ENCODE measurements around the gene NFIA.

- TF ChIP-seq CTCF (conservative IDR thresholded peaks at IDR 0.05 in 1 of 2, IDR thresholded peaks at IDR 0.05 in 1 of 2; ENCODE audit: low read depth in 1 of 2, low read length in 2 of 2) = no peak
- no peak for TF ChIP-seq EZH2 (IDR thresholded peaks at IDR 0.05; ENCODE audit: low read length, missing control alignments)
Observed at GRCh38 chr1:61295818-61296537, 213.6 kb downstream of the NFIA start.

All from fibroblast of lung (primary cell).